ENCODE measurements around the gene ALDH1L2.

Gene ALDH1L2

GRCh38 chr12:104975587-104976343 lies 108.5 kb downstream of the ALDH1L2 start:
- DNase-seq: no peak

GRCh38 chr12:104974626-104975290 lies 109.5 kb downstream of the ALDH1L2 start:
- no peak for DNase-seq

- DNase-seq: no peak
These were observed 111.0 kb downstream of the ALDH1L2 start for GRCh38 chr12:104973250-104973649.

GRCh38 chr12:104971306-104971705 lies 113.0 kb downstream of the ALDH1L2 start:
- no peak for DNase-seq
